SIG-M5 (cell line): ENCODE data around the gene CLC.
"Not testable (repeated sequence)": the region's sequence is repeated elsewhere in the genome, so short reads cannot be mapped to it uniquely, and the experiment has no call there.

Experiments
- DNase-seq: peaks from one replicate; lab custom pipeline; 2025; lab: John Stamatoyannopoulos, UW

CLC gene

GRCh38 chr19:39729594-39729993 lies 8.2 kb downstream of the CLC start:
- no peak for DNase-seq

GRCh38 chr19:39728040-39728439 lies 9.8 kb downstream of the CLC start:
- DNase-seq: no peak

DNA sequence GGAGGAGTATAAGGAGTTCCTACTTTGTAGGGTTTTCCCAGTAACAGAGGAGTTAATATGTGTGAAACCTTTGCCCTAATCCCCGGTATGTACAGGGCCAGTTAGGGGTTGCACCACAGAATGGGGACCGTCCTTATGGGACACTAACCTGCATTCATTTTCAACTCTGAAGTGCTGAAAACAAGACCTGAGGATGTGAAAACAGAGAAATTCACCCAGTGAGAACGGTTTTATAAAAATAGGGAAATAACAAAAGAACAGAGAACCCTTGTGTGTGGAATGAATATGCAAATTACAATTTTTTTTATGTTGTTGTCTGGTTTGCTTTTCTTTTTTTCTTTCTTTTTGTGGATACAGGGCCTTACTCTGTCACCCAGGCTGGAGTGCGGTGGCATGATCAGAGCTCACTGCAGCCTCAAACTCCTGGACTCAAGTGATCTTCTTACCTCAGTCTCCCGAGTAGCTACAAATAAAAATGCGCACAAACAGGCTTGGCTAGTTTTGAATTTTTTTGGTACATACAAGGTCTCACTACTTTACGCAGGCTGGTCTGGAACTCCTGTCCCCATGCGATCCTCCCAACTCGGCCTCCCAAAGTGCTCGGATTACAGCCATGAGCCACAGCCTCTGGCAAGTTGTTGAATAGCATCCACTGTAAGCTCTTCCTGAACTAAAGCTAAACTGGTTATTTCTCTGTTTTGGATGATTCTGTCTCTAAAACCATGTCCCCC lies 10.6 kb downstream of the CLC start:
- no peak for DNase-seq

DNA sequence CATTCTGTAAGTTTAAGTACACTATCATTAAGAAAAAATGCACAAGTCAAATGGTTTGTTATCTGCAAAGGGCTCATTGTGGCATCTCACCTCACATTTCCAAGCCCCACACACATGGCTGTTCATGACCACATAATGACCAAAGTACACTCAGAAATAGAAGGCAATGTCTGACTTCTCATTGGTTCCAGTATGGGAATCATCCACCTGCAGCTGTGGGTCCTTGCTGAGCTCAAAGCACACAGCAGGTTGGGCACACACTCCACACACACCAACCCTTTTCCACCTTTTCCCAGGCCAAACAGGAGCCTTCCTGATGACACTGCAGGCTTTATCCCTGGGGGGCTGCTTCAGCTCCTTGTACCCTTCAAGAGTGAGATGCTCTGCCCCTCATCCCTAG lies 11.8 kb downstream of the CLC start:
- DNase-seq: no peak

DNA sequence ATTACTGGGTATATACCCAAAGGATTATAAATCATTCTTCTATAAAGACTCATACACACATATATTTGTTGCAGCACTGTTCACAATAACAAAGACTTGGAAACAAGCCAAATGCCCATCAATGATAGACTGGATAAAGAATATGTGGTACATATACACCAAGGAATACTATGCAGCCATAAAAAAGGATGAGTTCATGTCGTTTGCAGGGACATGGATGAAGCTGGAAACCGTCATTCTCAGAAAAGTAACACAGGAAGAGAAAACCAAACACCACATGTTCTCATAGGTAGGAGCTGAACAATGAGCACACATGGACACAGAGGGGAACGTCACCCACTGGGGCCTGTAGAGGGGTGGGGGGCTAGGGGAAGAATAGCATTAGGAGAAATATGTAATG lies 17.7 kb downstream of the CLC start:
- DNase-seq: not testable (repeated sequence)

DNA sequence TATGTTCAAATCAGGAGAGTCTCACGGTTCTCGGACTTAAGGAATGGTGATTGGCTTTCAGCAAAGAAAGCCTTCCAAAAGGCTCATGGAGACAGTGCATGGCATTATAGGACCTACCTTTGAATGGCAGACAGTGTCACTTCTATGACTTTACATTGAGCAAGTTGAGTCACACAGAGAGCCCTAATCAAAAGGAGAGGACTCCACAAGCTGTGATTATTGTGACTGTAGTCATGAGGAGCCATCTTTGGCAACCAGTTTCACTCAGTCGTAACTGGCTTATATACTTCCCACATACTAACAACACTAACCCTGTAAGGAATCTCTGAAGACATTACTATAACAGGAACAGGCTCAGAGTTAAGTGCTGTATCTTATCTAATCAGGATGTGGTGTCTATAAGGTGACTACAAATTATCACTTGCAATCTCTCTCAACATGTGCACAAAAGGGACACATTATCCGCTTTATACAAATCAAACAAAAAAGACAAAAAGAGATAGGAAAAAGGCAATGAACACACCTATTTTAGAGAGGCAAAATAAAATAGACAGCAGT lies 27.4 kb downstream of the CLC start:
- DNase-seq: no peak

DNA sequence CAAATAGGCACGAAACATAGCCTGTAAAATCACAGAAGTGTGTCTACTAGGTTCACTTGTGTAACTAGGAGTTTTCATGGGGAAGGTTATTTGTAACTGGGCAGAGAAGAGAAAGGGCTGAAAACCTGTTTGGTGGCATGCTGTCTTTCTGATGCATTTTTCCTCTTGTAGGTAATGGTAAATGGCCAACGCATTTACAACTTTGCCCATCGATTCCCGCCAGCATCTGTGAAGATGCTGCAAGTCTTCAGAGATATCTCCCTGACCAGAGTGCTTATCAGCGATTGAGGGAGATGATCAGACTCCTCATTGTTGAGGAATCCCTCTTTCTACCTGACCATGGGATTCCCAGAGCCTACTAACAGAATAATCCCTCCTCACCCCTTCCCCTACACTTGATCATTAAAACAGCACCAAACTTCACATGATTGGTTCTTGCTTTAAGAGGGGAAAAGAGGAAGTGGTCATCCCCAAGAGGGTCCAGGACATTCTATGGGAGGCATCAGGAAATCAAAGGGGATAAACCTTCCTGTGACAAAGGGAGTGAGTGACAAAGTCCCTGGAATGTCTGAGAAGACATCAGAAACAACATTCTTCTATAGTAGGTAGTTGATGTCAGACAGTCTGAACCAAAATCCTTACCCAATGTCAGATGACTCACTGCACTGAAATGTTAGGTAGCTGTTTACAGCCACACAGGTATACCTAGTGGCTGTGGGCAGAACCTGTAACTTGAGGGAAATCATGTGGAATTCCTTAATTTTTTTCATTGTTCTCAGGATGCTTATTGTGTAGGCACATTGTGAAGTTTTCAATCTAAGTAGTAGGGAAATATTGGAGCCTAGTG lies 28.6 kb downstream of the CLC start:
- no peak for DNase-seq

GRCh38 chr19:39708594-39708993 lies 29.2 kb downstream of the CLC start:
- DNase-seq: no peak

DNA sequence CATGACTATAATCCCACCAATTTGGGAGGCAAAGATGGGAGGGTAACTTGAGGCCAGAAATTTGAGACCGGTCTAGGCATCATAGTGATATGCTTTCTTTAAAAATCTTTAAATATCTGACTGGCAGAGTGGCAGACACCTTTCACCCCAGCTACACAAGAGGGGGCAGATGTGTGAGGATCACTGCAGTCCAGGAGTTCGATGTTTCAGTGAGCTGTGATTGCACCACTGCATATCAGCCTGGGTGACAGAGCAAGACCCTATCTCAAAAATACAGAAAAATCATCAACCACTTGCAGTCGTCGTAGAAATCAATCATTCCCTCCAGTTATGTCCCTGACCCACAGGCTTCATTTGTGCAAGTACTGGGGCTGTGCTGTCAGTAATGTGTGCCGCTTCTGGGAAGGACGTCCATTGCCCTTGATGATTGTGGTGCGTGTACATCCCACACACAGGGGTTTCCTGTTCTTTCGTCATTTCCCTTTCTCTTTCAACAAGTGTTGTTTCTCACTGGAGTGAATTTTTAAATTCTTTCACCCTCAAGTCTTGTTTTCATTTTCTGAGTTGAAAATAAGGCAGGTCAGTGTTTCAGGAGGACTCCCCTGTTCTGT lies 32.1 kb downstream of the CLC start:
- DNase-seq: no peak

GRCh38 chr19:39704181-39705044 lies 33.4 kb downstream of the CLC start, which contains the start of gene LGALS14:
Gene LGALS14 (plus strand): TSS chr19:39704481. CDS start chr19:39704529, 48 bp downstream.
- no peak for DNase-seq

- DNase-seq: no peak
These were observed 36.5 kb downstream of the CLC start for GRCh38 chr19:39701291-39701690.

DNA sequence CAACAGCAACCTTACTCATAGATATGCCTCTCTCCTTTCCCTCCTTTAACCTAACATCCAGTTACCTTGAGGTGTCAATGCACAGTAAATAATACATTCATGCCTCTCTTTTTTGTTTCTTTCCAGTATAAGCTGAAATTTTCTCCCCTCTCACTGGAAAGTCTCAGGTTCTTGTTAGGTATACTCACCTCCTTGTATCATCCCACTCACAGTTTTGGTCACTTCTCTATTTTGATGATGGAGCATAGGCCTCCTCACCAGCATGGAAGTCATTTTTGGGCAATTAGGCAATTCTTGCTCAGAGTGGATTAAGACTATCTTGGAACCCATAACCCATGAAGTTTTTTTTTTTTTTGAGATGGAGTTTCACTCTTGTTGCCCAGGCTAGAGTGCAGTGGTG lies 39.3 kb downstream of the CLC start:
- DNase-seq: no peak

DNA sequence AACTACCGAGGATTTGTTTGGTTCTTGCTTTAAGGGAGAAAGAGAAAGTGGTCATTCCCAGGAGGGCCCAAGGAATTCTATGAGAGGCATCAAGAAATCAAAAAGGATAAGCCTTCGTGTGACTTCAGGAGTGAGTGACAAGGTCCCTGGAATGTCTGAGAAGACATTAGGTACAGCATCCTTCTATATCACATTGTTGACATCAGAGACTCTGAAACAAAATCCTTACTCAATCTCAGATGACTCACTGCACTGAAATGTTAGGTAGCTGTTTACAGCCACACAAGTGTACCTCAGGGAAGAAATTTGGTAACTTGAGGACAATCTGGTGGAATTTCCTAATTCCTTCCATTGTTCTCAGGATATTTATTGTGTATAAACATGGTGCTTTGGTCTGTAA lies 41.4 kb downstream of the CLC start:
- DNase-seq: no peak

DNA sequence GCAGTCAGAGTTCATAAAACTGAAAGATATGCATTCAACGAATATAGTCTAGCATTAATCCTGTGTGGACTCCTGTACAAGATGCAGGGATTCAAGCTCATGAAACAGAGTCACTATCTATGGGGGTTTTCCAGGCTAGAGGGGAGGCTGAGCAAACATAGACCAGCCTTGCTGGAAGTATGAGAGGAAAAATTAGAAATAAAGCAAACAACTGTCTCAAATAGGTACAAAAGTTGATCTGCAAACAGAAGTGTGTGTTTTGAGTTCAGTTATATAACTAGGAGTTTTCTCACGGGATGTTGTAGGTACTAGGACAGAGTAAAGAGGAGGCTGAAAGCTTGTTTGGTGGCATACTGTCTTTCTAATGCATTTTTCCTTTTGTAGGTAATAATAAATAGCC lies 42.1 kb downstream of the CLC start:
- no peak for DNase-seq

DNA sequence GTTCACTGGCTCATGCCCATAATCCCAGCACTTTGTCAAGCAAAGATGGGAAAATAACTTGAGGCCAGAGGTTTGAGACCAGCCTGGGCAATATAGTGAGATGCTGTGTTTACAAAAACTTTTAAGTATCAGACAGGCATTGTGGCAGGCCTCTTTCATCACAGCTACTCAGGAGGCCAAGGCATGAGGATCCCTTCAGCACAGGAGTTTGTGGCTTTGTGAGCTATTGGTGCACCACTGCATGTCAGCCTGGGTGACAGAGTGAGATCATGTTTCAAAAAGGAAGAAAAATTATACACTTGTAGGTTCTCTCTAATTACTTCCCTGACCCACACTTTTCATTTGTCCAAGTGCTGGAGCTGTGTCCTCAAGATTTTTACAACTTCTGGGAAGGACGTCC lies 45.0 kb downstream of the CLC start:
- no peak for DNase-seq

- DNase-seq: no peak
These were observed 45.7 kb downstream of the CLC start for GRCh38 chr19:39692166-39692565.

- not testable (repeated sequence) for DNase-seq
These were observed 49.2 kb downstream of the CLC start for GRCh38 chr19:39688637-39689036.

DNA sequence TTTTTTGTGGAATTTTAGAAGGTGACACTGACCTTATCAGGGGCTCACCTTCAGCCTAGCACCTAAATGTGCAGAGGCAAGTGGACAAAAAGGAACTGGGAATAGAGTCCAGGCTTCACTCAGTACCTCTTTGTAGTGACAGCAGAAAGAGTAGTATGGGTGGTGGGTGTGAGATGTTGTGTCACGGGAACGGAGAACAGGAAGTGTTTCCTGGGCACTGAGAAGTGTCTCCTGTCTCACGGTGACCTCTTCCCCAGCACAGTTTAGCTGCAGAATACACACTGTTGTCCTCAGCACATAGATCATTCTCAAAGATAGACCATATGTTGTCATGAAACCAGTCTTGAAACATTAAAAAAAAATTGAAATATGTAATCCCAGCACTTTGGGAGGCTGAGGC lies 51.1 kb downstream of the CLC start:
- DNase-seq: no peak

DNA sequence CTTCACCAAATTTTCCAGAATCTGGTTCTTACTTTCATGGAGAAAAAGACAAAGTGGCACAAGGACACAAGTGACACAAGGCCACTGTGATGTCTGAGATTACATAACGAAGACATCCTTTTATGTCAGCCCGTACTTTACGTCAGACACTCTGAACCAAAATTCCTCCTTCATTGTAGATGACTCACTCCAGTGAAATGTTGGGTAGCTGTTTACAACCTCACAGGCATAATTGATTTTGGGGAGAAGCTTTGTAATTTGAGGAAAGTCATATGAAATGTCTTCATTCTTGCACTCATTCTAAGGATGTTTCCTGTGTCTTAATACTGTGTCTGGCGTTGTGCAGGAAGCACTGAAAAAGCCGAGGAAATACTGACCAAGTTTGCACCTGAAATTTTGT lies 53.6 kb downstream of the CLC start:
- DNase-seq: no peak

- no peak for DNase-seq
These were observed 56.4 kb downstream of the CLC start for GRCh38 chr19:39681416-39681815.
